Activated naive CD4-positive, alpha-beta T cell treated with anti-CD3 and anti-CD28 coated beads, Interleukin-2, amount 10 ng/mL, durations not matched to agents 7 days and 5 days (primary cell): ENCODE results near the gene SEC22B.
"Not testable (repeated sequence)": the region's sequence is repeated elsewhere in the genome, so short reads cannot be mapped to it uniquely, and the experiment has no call there.

Experiments
- CTCF ChIA-PET: fragments of 350-600 bp; sonication (Branson Sonifier 250); formaldehyde crosslinking; loops from one replicate; lab custom pipeline; 2021; ENCODE audit warnings: antibody characterized with exemption; lab: Charles Lee
- DNase-seq: peaks from one replicate; pipeline ENCODE4 v3.0.0-alpha.2; 2020
- H3K27ac Mint-ChIP-seq: one replicate; pipeline ENCODE4 v1.8.0; 2021; ENCODE audit warnings: mild to moderate bottlenecking, moderate library complexity, mixed read lengths
- H3K27me3 Mint-ChIP-seq: one replicate; pipeline ENCODE4 v1.8.0; 2021; ENCODE audit warnings: mild to moderate bottlenecking, mixed read lengths
- H3K36me3 Mint-ChIP-seq: one replicate; pipeline ENCODE4 v1.8.0; 2021; ENCODE audit warnings: mixed read lengths
- H3K4me1 Mint-ChIP-seq: one replicate; pipeline ENCODE4 v1.8.0; 2021; ENCODE audit warnings: mixed read lengths
- H3K4me3 Mint-ChIP-seq: one replicate; pipeline ENCODE4 v1.8.0; 2021; ENCODE audit warnings: mild to moderate bottlenecking, moderate library complexity, mixed read lengths
- H3K9me3 Mint-ChIP-seq: one replicate; pipeline ENCODE4 v1.8.0; 2021; ENCODE audit warnings: mixed read lengths

Gene SEC22B

DNA sequence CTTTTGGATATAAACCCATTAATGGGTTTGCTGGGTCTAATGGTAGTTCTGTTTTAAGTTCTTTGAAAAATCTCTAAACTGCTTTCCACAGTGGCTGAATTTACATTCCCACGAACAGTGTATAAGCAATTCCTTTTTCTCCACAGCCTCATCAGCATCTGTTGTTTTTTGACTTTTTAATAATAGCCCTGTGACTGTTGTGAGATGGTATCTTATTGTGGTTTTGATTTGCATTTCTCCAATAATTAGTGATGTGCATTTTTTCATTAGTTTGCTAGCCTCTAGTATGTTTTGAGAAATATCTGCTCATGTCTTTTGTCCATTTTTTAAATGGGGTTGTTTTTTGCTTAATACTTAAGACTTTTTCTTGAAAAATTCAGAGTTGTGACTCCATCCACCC lies 11.6 kb downstream of the SEC22B start:
- CTCF ChIA-PET, H3K4me3 Mint-ChIP-seq, DNase-seq, H3K27me3 Mint-ChIP-seq, H3K9me3 Mint-ChIP-seq, H3K27ac Mint-ChIP-seq, H3K4me1 Mint-ChIP-seq, H3K36me3 Mint-ChIP-seq: not testable (repeated sequence)

GRCh38 chr1:120162015-120162414 lies 14.3 kb downstream of the SEC22B start:
- CTCF ChIA-PET, H3K4me1 Mint-ChIP-seq: not testable (repeated sequence)

DNA sequence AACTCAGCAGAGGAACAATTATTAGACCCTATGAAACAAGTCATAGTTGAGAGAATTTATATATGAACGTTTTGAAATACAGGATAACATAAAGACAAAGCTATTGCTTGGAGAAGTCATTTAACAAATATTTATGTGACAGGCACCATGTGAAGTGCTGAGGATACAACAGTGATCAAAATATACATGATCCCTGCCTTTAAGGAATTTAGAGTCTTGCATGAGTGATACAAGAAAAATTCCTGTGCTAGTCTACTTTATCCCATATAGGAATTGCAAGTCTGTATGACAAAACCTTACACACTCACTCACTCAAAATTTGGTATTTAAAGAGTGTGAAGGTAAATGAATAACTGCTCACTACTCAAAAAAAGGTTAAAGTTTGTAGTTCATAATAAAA lies 17.8 kb downstream of the SEC22B start:
- H3K27ac Mint-ChIP-seq, CTCF ChIA-PET, H3K4me1 Mint-ChIP-seq, H3K36me3 Mint-ChIP-seq, H3K27me3 Mint-ChIP-seq, H3K9me3 Mint-ChIP-seq, DNase-seq, H3K4me3 Mint-ChIP-seq: not testable (repeated sequence)

More at GRCh38 chr1:120162015-120162414, 14.3 kb downstream of the SEC22B start:
- not testable (repeated sequence) for H3K36me3 Mint-ChIP-seq, H3K9me3 Mint-ChIP-seq, H3K4me3 Mint-ChIP-seq, H3K27me3 Mint-ChIP-seq, DNase-seq, H3K27ac Mint-ChIP-seq

- H3K27ac Mint-ChIP-seq, H3K36me3 Mint-ChIP-seq, H3K9me3 Mint-ChIP-seq: not testable (repeated sequence)
These were observed 18.2 kb downstream of the SEC22B start for GRCh38 chr1:120158086-120158485.

GRCh38 chr1:120150138-120150822 lies 26.0 kb downstream of the SEC22B start:
- H3K27ac Mint-ChIP-seq, H3K4me3 Mint-ChIP-seq, H3K27me3 Mint-ChIP-seq, DNase-seq, H3K4me1 Mint-ChIP-seq, H3K36me3 Mint-ChIP-seq, CTCF ChIA-PET, H3K9me3 Mint-ChIP-seq: not testable (repeated sequence)

More at GRCh38 chr1:120158086-120158485, 18.2 kb downstream of the SEC22B start:
- H3K27me3 Mint-ChIP-seq, CTCF ChIA-PET, DNase-seq, H3K4me1 Mint-ChIP-seq, H3K4me3 Mint-ChIP-seq: not testable (repeated sequence)

- H3K27ac Mint-ChIP-seq, H3K4me1 Mint-ChIP-seq, H3K27me3 Mint-ChIP-seq, H3K4me3 Mint-ChIP-seq, CTCF ChIA-PET, H3K9me3 Mint-ChIP-seq, H3K36me3 Mint-ChIP-seq, DNase-seq: not testable (repeated sequence)
These were observed 26.8 kb downstream of the SEC22B start for GRCh38 chr1:120149420-120150059.

DNA sequence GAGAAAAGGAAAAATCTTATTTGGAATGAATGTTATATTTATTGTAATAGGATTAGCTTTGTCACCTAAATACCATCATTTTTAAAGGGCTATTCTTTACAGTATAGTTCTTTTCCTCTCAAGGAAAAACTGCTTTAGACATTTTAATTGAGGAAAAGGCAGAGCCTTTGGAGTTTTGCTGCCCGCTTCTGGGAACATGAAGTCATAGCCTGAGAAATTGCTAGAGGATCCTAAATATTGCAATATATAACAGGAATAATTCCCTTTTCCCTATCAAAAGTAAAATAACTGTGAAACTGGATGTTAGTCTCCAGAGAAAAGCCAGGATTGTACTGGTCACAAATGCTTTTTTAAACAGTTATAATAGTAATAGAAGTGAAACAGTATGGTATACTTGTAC lies 30.5 kb downstream of the SEC22B start:
- not testable (repeated sequence) for H3K4me3 Mint-ChIP-seq, H3K9me3 Mint-ChIP-seq
- peaks cover 26% of the 10 kb centered on the region for H3K4me1 Mint-ChIP-seq

GRCh38 chr1:120144626-120145025 lies 31.7 kb downstream of the SEC22B start:
- DNase-seq, H3K4me3 Mint-ChIP-seq, H3K27me3 Mint-ChIP-seq, H3K36me3 Mint-ChIP-seq, H3K27ac Mint-ChIP-seq, H3K9me3 Mint-ChIP-seq: not testable (repeated sequence)
- CTCF ChIA-PET: interaction anchor here (0.9 kb wide), 1 partner anchor 196 kb away, joined by 3 read pairs; no protein-coding TSS in a partner anchor
- peaks cover 26% of the 10 kb centered on the region for H3K4me1 Mint-ChIP-seq

More for the DNA sequence above, 30.5 kb downstream of the SEC22B start:
- CTCF ChIA-PET, H3K36me3 Mint-ChIP-seq, H3K27me3 Mint-ChIP-seq, DNase-seq, H3K27ac Mint-ChIP-seq: not testable (repeated sequence)

GRCh38 chr1:120144169-120144568 lies 32.2 kb downstream of the SEC22B start:
- H3K4me3 Mint-ChIP-seq, DNase-seq, H3K9me3 Mint-ChIP-seq, H3K36me3 Mint-ChIP-seq, H3K27ac Mint-ChIP-seq, H3K27me3 Mint-ChIP-seq: not testable (repeated sequence)
- CTCF ChIA-PET: interaction anchor here (0.9 kb wide), 1 partner anchor 196 kb away, joined by 3 read pairs; no protein-coding TSS in a partner anchor
- H3K4me1 Mint-ChIP-seq: peaks cover 26% of the 10 kb centered on the region

GRCh38 chr1:120143334-120143733 lies 33.0 kb downstream of the SEC22B start:
- peaks cover 26% of the 10 kb centered on the region for H3K4me1 Mint-ChIP-seq
- H3K9me3 Mint-ChIP-seq, H3K4me3 Mint-ChIP-seq, CTCF ChIA-PET, DNase-seq, H3K27ac Mint-ChIP-seq, H3K36me3 Mint-ChIP-seq, H3K27me3 Mint-ChIP-seq: not testable (repeated sequence)

DNA sequence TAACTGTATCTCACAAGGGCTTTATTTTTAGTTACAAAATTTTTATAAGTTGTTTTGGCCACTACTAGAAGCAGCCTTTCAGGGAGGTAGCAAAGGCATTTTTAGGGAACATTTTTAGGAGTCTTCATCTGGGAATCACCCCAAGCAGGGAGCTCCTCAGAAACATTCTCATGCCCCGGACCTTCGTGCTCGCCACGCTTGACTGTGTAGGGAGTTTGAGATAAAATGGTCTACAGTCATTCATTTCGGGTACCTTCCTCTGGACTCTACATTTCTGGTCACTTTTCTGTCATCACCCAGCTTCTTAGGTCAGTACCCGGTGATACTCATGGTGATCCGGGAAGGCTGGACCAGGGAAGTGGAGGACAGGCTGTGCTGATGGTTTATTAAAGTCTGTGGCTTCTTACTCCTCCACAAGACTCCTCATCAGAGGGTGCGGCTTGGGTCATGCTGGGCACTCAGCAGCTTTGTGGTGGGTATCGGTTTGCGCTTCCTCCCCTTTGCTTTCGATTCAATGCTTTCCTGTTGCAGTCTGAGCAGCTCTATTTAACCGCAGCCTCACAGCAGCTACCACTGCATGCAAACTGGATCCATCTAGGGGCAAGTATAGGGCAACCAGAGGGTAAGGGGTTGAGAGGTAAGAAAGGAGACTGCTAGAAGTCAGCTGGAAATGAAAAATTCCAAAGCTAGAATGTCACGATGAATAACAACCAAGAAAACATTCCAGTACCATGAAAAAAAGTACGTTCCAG lies 33.6 kb downstream of the SEC22B start:
- CTCF ChIA-PET, H3K9me3 Mint-ChIP-seq, H3K36me3 Mint-ChIP-seq, H3K27me3 Mint-ChIP-seq: not testable (repeated sequence)
- peak; percentile 82 for DNase-seq
- peaks cover 26% of the 10 kb centered on the region for H3K4me1 Mint-ChIP-seq
- peak overlapping the region; percentile 89 for H3K27ac Mint-ChIP-seq
- peak overlapping the region; percentile 47 for H3K4me3 Mint-ChIP-seq

GRCh38 chr1:120141865-120142264 lies 34.5 kb downstream of the SEC22B start:
- H3K36me3 Mint-ChIP-seq, H3K27me3 Mint-ChIP-seq, CTCF ChIA-PET, H3K27ac Mint-ChIP-seq, H3K9me3 Mint-ChIP-seq, DNase-seq, H3K4me3 Mint-ChIP-seq: not testable (repeated sequence)
- H3K4me1 Mint-ChIP-seq: peaks cover 26% of the 10 kb centered on the region

DNA sequence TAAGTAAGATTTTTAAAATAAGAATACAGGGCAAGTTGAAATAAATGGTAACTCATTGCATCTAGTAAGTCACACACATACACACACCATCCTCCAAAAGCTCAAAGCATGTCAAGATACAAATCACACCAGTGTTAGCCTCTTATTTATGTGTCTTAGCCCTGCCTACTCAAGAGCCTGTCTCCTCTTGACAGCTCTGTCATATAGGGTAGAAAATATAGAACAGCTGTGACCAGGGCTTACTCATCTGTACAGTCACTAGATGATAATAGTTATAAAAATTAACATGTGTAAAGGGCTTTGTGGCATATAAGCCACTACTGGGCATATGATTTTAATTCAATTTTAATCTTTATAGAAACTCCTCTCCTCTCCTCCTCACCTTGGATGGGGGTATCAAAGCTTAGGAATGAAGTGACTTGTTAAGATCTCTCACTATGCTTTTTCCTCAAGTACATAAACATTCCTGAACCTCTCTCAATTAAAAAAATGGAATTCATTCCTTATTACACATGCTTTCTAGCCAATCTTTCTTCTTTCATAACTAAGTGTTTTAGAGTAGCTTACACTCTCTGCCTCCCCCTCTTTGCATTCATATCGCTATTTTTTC lies 35.6 kb downstream of the SEC22B start:
- H3K27me3 Mint-ChIP-seq, CTCF ChIA-PET, H3K27ac Mint-ChIP-seq, DNase-seq, H3K4me3 Mint-ChIP-seq, H3K9me3 Mint-ChIP-seq, H3K36me3 Mint-ChIP-seq: not testable (repeated sequence)
- H3K4me1 Mint-ChIP-seq: peaks cover 26% of the 10 kb centered on the region

GRCh38 chr1:120136086-120136485 lies 40.2 kb downstream of the SEC22B start:
- CTCF ChIA-PET: not testable (repeated sequence)

More at GRCh38 chr1:120136086-120136485, 40.2 kb downstream of the SEC22B start:
- not testable (repeated sequence) for DNase-seq, H3K4me3 Mint-ChIP-seq, H3K36me3 Mint-ChIP-seq, H3K9me3 Mint-ChIP-seq, H3K27me3 Mint-ChIP-seq, H3K27ac Mint-ChIP-seq
- peaks cover 10% of the 10 kb centered on the region for H3K4me1 Mint-ChIP-seq
